Measurements from ENCODE around the gene BUB1B.

Gene BUB1B

GRCh38 chr15:40251486-40252140 is 90.7 kb downstream of the BUB1B start:
- H3K27ac ChIP-seq: no peak overlapping the region
- TF ChIP-seq, protein P1, sequence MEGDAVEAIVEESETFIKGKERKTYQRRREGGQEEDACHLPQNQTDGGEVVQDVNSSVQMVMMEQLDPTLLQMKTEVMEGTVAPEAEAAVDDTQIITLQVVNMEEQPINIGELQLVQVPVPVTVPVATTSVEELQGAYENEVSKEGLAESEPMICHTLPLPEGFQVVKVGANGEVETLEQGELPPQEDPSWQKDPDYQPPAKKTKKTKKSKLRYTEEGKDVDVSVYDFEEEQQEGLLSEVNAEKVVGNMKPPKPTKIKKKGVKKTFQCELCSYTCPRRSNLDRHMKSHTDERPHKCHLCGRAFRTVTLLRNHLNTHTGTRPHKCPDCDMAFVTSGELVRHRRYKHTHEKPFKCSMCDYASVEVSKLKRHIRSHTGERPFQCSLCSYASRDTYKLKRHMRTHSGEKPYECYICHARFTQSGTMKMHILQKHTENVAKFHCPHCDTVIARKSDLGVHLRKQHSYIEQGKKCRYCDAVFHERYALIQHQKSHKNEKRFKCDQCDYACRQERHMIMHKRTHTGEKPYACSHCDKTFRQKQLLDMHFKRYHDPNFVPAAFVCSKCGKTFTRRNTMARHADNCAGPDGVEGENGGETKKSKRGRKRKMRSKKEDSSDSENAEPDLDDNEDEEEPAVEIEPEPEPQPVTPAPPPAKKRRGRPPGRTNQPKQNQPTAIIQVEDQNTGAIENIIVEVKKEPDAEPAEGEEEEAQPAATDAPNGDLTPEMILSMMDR (conservative IDR thresholded peaks at IDR 0.05): no peak

DNA sequence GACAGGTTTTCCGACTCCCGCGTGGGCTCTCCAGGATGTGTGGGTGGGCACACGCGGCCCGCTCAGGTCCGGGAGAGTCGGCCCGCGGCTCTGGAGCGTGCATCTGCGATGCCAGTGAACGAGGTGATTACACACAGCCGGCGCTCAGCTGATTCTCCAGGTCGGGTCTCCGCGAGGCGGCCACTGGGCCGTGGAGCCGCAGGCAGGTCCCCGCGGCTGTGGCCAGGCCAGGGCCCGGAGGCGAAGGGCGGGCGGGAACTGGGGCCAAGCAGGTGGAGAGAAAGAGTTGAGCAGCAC is 91.2 kb downstream of the BUB1B start:
- TF ChIP-seq, protein P1 (conservative IDR thresholded peaks at IDR 0.05): no peak
- H3K27ac ChIP-seq: no peak overlapping the region

DNA sequence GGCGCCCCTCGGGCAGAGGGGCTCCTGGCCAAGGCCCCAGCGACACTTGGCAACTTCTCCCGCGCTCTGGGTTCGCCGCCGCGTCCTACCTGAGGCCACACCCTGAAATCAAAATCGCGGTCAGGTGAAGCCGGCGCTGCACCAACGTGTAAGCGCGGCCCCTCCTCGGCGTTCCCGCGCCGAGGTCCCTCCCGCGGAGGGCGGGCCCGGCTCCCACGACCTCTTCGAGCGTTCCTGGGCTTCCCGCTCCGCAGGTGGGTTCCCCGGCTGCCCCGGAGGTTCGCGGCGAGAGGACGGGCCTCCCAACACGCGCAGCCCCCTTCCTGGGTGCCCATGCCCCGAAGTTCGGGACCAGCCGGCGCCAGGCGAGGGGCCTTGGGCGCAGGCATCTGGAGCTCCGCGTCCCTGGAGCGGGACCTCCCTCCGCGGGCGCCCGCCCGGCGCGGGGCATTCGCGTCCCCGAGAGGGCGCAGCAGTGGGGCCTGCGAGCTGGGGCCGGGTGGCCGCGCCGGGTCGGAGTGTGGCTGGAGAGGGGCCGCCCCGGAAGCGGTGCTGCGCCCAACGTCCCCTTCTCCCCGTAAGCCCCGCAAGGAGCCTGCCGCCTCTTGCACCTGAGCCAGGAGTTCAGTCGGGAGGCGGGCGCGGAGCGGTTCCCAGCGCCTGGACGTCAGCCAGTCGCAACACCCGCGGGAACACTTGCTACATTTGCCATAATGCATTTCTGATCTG is 91.7 kb downstream of the BUB1B start:
- TF ChIP-seq, protein P1 (conservative IDR thresholded peaks at IDR 0.05): no peak
- peak overlapping the region; percentile 20; the same call in 1 of the 2 replicates for H3K27ac ChIP-seq

DNA sequence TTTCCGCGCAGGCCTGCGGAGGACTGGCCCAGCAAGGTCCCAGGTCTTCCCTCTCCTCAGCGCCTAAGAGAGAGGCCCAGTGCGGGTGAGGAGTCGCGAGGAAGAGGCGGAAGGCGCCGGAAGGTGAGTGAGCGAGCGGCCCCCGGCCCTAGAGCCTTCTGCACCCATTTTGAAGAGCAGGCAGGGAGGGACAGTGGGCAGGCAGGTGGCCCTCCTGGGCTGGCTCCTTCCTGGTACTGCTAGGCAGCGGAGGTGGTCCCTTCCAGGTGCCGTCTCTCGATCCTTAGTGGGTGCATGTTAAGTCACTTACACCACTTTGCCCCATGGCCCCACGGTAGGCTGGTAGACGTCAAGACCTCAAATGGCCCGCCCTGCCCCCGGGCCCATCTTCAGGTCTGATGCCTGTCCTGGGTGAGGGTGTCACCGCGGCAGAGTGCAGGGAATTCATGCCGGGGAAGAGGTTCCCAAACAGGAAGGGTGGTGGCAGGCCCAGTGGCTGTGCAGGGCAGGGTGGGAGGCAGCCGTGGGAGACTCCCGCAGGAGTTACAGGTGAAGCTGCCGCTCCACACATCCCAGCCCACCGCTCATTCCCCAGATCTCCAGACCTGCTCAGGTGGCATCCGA is 92.4 kb downstream of the BUB1B start:
- peak overlapping the region; percentile 20; the same call in 1 of the 2 replicates for H3K27ac ChIP-seq
- TF ChIP-seq, protein P1 (conservative IDR thresholded peaks at IDR 0.05): no peak

GRCh38 chr15:40254452-40254851 is 93.6 kb downstream of the BUB1B start:
- H3K27ac ChIP-seq: no peak overlapping the region
- TF ChIP-seq, protein P1 (conservative IDR thresholded peaks at IDR 0.05): no peak

GRCh38 chr15:40255033-40255432 is 94.2 kb downstream of the BUB1B start:
- TF ChIP-seq, protein P1 (conservative IDR thresholded peaks at IDR 0.05): no peak
- H3K27ac ChIP-seq: no peak overlapping the region

- TF ChIP-seq, protein P1 (conservative IDR thresholded peaks at IDR 0.05): no peak
- no peak overlapping the region for H3K27ac ChIP-seq
Observed at GRCh38 chr15:40256638-40257235, 95.9 kb downstream of the BUB1B start.
